ENCODE measurements around the gene RAB6B. TPM values are rescaled to one million over a fixed set of nuclear protein-coding genes. Genes with fewer than 3 reads are reported as not detected.

Gene RAB6B
- total and polyA plus RNA-seq, 2 experiments from 2014 or later = 1.2 to 3.9 TPM

GRCh38 chr3:133849346-133849745 is 46.3 kb downstream of the RAB6B start:
- Histone ChIP-seq H3K36me3 (ENCODE audit: insufficient read depth) (no peaks in the 10 kb centered on the region), H4K20me1 (replicated peaks; ENCODE audit: insufficient read depth) (no peaks in the 10 kb centered on the region), H3K4me1 (ENCODE audit: insufficient read depth) (peaks cover 3% of the 10 kb centered on the region; the same call in 1 of the 2 replicates), H3K79me2 (replicated peaks; ENCODE audit: insufficient read depth) (no peaks in the 10 kb centered on the region), H3K27ac (ENCODE audit: low read depth) (no peak overlapping the region), H3F3A (replicated peaks; ENCODE audit: low read depth) (no peaks in the 10 kb centered on the region), H3K27me3 (ENCODE audit: insufficient read depth) (no peaks in the 10 kb centered on the region), H3K4me2 (no peak overlapping the region), H3K9me2 (ENCODE audit: insufficient read depth) (no peaks in the 10 kb centered on the region), H2AFZ (no peak overlapping the region), H3K4me3 (no peak overlapping the region)
- H3K4me1 Mint-ChIP-seq = peaks cover 3% of the 10 kb centered on the region; the same call in 2 of the 3 replicates
- H3K27me3 Mint-ChIP-seq (ENCODE audit: insufficient read depth, low read depth, poor library complexity) = peaks cover 3% of the 10 kb centered on the region
- H3K4me3 Mint-ChIP-seq = no peak overlapping the region
- no peaks in the 10 kb centered on the region for H3K36me3 Mint-ChIP-seq (ENCODE audit: low read depth)
- no peaks in the 10 kb centered on the region for H3K9me3 Mint-ChIP-seq
- no peak overlapping the region for H3K27ac Mint-ChIP-seq
- TF ChIP-seq POLR2AphosphoS5 (IDR thresholded peaks at IDR 0.05; ENCODE audit: low read depth) (no peak), NANOG (IDR thresholded peaks at IDR 0.05; ENCODE audit: borderline replicate concordance) (no peak), JUNB (IDR thresholded peaks at IDR 0.05; ENCODE audit: unreplicated experiment) (no peak), CTCF (conservative IDR thresholded peaks at IDR 0.05; ENCODE audit: low read depth in 2 of 2) (no peak), ETS1 (IDR thresholded peaks at IDR 0.05) (no peak), ZNF114 (CRISPR knock-in tag; IDR thresholded peaks at IDR 0.05) (no peak), EZH2phosphoT487 (IDR thresholded peaks at IDR 0.05; ENCODE audit: unreplicated experiment) (no peak), EZH2 (IDR thresholded peaks at IDR 0.05; ENCODE audit: low read depth, unreplicated experiment) (no peak), STAT1 (IDR thresholded peaks at IDR 0.05; ENCODE audit: unreplicated experiment) (no peak)
- DNase-seq (ENCODE audit: low spot score) = no peak
- ATAC-seq = no peak

GRCh38 chr3:133845127-133845526 is 50.6 kb downstream of the RAB6B start:
- H3K4me2 ChIP-seq = no peak overlapping the region
- no peaks in the 10 kb centered on the region for H3K9me2 ChIP-seq (ENCODE audit: insufficient read depth)
- H3K27me3 ChIP-seq (ENCODE audit: insufficient read depth) = no peaks in the 10 kb centered on the region
- no peaks in the 10 kb centered on the region for H4K20me1 ChIP-seq (replicated peaks; ENCODE audit: insufficient read depth)
- Mint-ChIP-seq H3K9me3 (no peaks in the 10 kb centered on the region), H3K27ac (no peak overlapping the region), H3K4me3 (no peak overlapping the region), H3K27me3 (ENCODE audit: insufficient read depth, low read depth, poor library complexity) (peaks cover 5% of the 10 kb centered on the region), H3K4me1 (no peaks in the 10 kb centered on the region), H3K36me3 (ENCODE audit: low read depth) (no peaks in the 10 kb centered on the region)
- ATAC-seq (no peak), DNase-seq (ENCODE audit: low spot score) (no peak)
- no peaks in the 10 kb centered on the region for H3F3A ChIP-seq (replicated peaks; ENCODE audit: low read depth)
- H3K36me3 ChIP-seq (ENCODE audit: insufficient read depth) = no peaks in the 10 kb centered on the region
- H3K27ac ChIP-seq (ENCODE audit: low read depth) = no peak overlapping the region
- TF ChIP-seq JUNB (IDR thresholded peaks at IDR 0.05; ENCODE audit: unreplicated experiment) (no peak), STAT1 (IDR thresholded peaks at IDR 0.05; ENCODE audit: unreplicated experiment) (no peak), ETS1 (IDR thresholded peaks at IDR 0.05) (no peak), NANOG (IDR thresholded peaks at IDR 0.05; ENCODE audit: borderline replicate concordance) (no peak), EZH2 (IDR thresholded peaks at IDR 0.05; ENCODE audit: low read depth, unreplicated experiment) (no peak)
- H3K4me1 ChIP-seq (ENCODE audit: insufficient read depth) = no peaks in the 10 kb centered on the region
- no peaks in the 10 kb centered on the region for H3K79me2 ChIP-seq (replicated peaks; ENCODE audit: insufficient read depth)
- no peak overlapping the region for H2AFZ ChIP-seq
- H3K4me3 ChIP-seq = no peak overlapping the region
